Lower leg skin (tissue), 3 donors: ENCODE measurements around the gene CDR2.
"Not testable (repeated sequence)": the region's sequence is repeated elsewhere in the genome, so short reads cannot be mapped to it uniquely, and the experiment has no call there.

Experiments
- POLR2A ChIP-seq, 2 donors: fragments of 450-650 bp; IDR thresholded peaks; one replicate each; pipeline ENCODE4 v1.6.1; 2016 to 2017; ENCODE audit warnings: antibody characterized with exemption in 2 of 2, mild to moderate bottlenecking in 1 of 2, moderate library complexity in 1 of 2
- TF ChIP-seq, protein P1 (sequence below), 3 donors: fragments of 450-650 bp; IDR thresholded peaks; one replicate each; pipeline ENCODE4 v1.5.1; 2016; ENCODE audit warnings: antibody characterized with exemption in 3 of 3, mild to moderate bottlenecking in 3 of 3, moderate library complexity in 2 of 3

- not testable (repeated sequence) for TF ChIP-seq POLR2A (IDR thresholded peaks at IDR 0.05)
- TF ChIP-seq, protein P1, sequence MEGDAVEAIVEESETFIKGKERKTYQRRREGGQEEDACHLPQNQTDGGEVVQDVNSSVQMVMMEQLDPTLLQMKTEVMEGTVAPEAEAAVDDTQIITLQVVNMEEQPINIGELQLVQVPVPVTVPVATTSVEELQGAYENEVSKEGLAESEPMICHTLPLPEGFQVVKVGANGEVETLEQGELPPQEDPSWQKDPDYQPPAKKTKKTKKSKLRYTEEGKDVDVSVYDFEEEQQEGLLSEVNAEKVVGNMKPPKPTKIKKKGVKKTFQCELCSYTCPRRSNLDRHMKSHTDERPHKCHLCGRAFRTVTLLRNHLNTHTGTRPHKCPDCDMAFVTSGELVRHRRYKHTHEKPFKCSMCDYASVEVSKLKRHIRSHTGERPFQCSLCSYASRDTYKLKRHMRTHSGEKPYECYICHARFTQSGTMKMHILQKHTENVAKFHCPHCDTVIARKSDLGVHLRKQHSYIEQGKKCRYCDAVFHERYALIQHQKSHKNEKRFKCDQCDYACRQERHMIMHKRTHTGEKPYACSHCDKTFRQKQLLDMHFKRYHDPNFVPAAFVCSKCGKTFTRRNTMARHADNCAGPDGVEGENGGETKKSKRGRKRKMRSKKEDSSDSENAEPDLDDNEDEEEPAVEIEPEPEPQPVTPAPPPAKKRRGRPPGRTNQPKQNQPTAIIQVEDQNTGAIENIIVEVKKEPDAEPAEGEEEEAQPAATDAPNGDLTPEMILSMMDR (IDR thresholded peaks at IDR 0.05), result not testable (repeated sequence)
Observed at GRCh38 chr16:22417798-22418197, 43.4 kb upstream of the CDR2 start.
